NCI-H1092 treated with DMSO at 0.1 percent for 48 hours (cell line): ENCODE data around the gene FAHD1.
"Not testable (repeated sequence)": the region's sequence is repeated elsewhere in the genome, so short reads cannot be mapped to it uniquely, and the experiment has no call there.

Source experiments
- DNase-seq: peaks from one replicate; lab custom pipeline; 2025; lab: John Stamatoyannopoulos, UW

The FAHD1 gene

GRCh38 chr16:1789643-1790045 lies 37.4 kb upstream of the FAHD1 start:
- no peak for DNase-seq

- DNase-seq = no peak
Measured at GRCh38 chr16:1790261-1790610, 36.8 kb upstream of the FAHD1 start.

- no peak for DNase-seq
Measured at GRCh38 chr16:1790611-1791255, 36.3 kb upstream of the FAHD1 start.

GRCh38 chr16:1791256-1791942 lies 35.6 kb upstream of the FAHD1 start:
- DNase-seq = no peak

GRCh38 chr16:1791943-1792812 lies 34.8 kb upstream of the FAHD1 start:
- no peak for DNase-seq

DNA sequence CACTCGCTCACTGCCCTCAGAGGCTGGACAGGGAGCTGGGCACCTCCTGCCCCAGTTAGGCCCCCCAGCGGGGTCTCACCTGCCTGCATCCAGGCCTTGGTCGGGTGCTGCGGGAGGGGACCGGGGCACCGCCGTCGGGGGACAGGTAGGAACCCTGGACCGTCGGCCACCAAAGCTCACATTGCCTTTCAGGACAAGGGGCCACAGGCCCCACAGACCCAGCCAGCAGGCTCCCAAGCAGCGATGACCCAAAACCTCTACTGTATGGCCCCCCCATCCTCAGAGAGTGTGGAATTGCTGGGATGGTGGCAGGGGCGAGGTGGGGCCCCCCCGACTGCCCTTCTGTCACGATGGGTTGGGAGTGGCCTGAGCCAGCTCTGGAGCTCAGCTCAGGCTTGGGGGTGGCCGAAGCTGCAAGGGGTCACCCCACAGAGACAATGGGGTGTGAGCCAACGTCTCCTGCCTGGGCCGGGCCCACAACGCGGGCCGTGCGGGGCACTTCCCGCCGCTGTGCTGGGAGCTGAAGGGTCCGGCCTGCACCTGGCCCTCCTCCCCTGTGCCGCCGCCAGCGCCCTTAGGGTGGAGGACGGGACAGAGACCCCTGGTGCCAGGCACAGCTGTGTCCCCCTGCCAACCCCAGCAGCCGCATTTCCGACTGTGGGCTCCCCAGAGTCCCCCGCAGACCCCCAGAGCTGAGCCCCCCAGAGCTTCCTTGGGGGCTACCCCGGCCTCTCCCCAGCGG lies 34.0 kb upstream of the FAHD1 start:
- no peak for DNase-seq

GRCh38 chr16:1793578-1794220 lies 33.3 kb upstream of the FAHD1 start, which contains the start of gene IGFALS:
TSS of gene IGFALS (minus strand) at chr16:1793705. CDS start at chr16:1793652, 53 bp downstream.
- no peak for DNase-seq

DNA sequence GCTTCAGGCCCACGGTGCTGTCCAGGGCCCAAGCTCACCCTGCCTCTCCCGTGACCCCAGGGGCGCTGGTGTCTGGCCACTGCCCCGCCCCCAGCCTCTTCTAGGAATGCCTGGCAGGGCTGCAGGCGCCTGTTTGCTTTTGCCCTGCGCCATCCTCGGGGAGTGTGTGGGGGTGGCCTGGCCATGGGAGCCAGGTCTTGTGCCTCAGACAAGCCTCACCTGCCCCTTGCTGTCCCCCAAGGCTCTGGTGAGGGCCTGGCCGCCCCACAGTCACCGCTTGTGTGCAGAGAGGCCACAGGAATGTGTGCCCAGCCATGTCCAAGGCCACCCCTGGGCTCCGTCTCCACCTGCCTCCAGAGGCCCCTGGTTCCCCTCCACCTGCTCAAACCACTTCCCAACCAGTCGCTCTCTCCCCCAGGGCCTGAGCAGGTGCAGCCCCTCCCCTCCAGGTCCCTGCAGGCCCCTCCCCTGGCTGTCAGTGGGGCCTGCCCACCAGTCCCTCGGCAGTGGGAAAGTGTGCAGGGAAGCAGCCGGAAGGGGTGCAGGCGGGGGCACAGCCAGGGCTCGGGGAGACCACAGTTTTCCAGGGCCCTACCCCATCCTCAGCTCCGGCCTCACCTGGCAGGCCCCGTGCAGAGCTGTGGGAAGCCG lies 32.7 kb upstream of the FAHD1 start:
- no peak for DNase-seq

GRCh38 chr16:1794908-1795666 lies 31.9 kb upstream of the FAHD1 start:
- DNase-seq = no peak

DNA sequence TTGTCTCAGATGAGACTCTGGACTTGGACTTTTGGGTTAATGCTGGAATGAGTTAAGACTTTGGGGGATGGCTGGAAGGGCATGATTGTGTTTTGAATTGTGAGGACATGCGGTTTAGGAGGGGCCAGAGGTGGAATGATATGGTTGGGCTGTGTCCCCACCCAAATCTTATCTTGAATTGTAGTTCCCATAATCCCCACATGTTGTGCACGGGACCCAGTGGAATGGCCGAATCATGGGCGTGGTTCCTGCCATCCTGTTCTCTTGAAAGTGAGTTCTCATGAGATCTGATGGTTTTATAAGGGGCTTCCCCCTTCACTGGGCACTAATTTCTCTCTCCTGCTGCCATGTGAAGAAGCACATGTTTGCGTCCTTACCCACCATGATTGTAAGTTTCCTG lies 27.7 kb upstream of the FAHD1 start:
- not testable (repeated sequence) for DNase-seq

- no peak for DNase-seq
Measured at GRCh38 chr16:1800701-1801100, 26.3 kb upstream of the FAHD1 start.

DNA sequence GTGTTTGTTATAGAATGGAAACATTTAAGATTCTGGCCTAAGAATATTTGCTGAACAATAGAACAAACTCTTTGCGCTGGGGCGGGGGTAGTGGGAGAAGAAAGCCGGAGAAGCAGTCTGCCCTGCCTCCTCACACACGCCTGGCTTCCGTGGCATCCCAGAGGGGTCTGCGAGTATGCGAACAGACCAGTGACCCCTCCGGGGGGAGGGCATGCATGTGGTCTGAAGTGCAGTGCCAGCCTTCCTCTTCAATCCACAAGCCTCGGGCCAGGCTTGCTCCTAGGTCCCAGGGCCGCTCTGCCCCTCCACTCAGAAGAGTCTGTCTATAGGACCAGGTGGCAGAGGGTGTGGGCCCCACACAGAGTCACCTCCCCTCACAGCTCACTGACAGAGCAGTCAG lies 19.4 kb upstream of the FAHD1 start:
- no peak for DNase-seq

- DNase-seq = no peak
Measured at GRCh38 chr16:1808691-1809090, 18.3 kb upstream of the FAHD1 start.

- DNase-seq = no peak
Measured at GRCh38 chr16:1809281-1809801, 17.7 kb upstream of the FAHD1 start.

- DNase-seq = no peak
Measured at GRCh38 chr16:1810106-1810505, 16.9 kb upstream of the FAHD1 start.

DNA sequence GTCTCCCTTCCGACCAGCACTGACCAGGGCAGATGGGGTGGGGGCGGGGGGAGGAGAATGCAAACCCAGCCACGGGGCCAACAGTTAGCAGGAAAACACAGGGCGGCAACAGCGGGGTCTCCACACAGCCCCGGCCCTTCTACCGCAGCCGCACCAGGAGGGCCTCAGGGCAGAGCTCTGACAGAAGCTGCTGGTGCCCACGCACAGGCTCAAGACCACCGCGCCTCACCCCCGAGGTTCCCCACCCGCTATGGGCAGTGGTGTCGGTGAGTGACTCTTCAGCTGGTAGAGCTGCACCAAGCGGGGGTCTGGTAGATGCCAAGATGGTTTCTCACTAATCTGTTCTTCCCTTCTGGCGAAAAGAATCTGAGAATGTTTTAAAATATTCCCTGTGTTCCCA lies 16.5 kb upstream of the FAHD1 start:
- no peak for DNase-seq

DNA sequence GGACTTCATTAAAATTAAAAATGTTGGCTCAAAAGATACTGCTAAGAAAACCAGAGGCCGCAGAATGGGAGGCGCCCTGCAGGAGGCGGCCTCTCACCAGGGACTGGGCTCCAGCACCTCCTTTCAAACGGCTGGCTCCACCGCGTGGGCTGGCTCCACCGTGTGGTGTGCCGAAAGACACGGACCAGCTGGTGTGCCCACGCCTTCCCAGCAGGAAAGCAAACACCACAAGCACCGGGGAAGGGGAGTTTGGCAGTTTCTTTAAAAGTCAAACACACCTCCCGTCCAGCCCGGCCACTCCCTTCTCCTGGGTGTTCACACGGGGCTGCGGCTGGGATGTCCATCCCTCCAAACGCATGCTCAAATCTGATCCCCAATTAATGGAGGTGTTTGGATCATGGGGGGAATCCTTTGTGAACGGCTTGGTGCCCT lies 14.3 kb upstream of the FAHD1 start:
- DNase-seq = peak; percentile 65

GRCh38 chr16:1815461-1815860 lies 11.5 kb upstream of the FAHD1 start:
- DNase-seq = no peak

DNA sequence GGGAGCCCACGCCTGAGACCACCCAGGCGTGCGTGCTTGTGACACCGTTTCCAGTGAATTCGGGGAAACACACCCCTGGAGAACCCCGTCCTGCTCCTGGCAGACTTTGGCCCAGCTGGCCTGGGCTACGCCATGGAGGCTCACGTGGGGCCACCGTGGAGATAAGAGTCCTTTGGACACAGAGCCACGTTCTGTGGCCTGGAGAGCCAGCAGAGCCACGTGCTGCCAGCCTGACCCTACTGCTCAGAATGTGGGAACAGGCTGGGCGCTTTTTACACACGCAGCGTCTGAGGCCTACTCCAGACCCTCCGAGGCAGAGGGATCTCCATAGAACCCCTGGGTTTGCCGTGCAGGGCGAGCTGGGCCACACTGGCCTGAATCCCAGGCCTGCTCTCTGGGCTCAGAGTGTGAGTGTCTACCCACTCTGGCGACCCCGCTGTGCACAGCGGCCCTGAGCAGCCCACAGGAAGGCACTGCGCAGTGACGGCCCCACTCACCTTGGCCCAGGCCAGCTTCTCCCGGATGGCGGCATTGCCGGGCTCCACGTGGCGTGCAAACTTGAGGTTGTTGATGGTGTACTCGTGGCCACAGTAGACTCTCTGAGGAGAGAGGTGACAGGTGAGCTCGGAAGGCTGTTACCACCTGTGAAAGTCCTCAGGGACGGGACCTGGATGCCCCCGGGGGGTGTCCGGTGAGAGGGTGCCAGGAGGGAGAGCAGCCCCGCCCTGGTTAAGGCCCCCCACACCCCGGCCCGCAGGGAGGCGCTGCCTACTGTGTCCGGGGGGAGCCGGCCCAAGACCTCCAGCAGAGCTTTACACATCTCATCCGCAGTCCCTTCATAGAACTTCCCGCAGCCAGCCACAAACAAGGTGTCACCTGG lies 10.4 kb upstream of the FAHD1 start:
- no peak for DNase-seq
